ENCODE results near the gene XPO6. TPM values are rescaled to one million over a fixed set of nuclear protein-coding genes. Genes with fewer than 3 reads are reported as not detected.

The XPO6 gene
- total RNA-seq, 1 experiment from 2014 or later = 124 TPM

- Histone ChIP-seq H3K4ac (ENCODE audit: low read depth, low read length) (no peak overlapping the region), H4K8ac (replicated peaks; ENCODE audit: insufficient read length, low read depth, low read length) (no peak overlapping the region), H3K14ac (ENCODE audit: insufficient read depth, low read length) (no peak overlapping the region), H3K79me1 (ENCODE audit: insufficient read depth, low read depth, low read length, poor library complexity, severe bottlenecking) (no peaks in the 10 kb centered on the region), H3K4me1 (ENCODE audit: insufficient read depth, low read length) (no peaks in the 10 kb centered on the region), H2BK5ac (ENCODE audit: insufficient read length, low read length) (no peak overlapping the region), H3T11ph (ENCODE audit: low read length) (no peak overlapping the region), H3K4me2 (ENCODE audit: insufficient read depth, insufficient read length, low read length) (no peak overlapping the region), H2BK20ac (ENCODE audit: low read depth, low read length, poor library complexity, severe bottlenecking) (no peak overlapping the region), H4K5ac (ENCODE audit: insufficient read length, low read depth, low read length) (no peak overlapping the region), H3K23ac (ENCODE audit: insufficient read length, low read depth, low read length) (no peak overlapping the region), H3K9me3 (ENCODE audit: control insufficient read depth, low read depth, low read length) (no peaks in the 10 kb centered on the region), H2BK15ac (ENCODE audit: low read depth, low read length) (no peak overlapping the region), H2AK5ac (ENCODE audit: insufficient read length, low read length) (no peak overlapping the region), H3K27me3 (ENCODE audit: insufficient read depth, low read length) (no peaks in the 10 kb centered on the region), H3K79me2 (ENCODE audit: insufficient read depth, low read length) (no peaks in the 10 kb centered on the region), H4K91ac (ENCODE audit: insufficient read length, low read depth, low read length) (no peak overlapping the region), H3K27ac (ENCODE audit: insufficient read length, low read depth, low read length) (no peak overlapping the region), H3K56ac (ENCODE audit: insufficient read length, low read depth, low read length) (no peak overlapping the region), H3K23me2 (ENCODE audit: insufficient read length, low read depth, low read length, poor library complexity, severe bottlenecking) (no peaks in the 10 kb centered on the region), H3K18ac (ENCODE audit: insufficient read length, low read depth, low read length) (no peak overlapping the region), H2AFZ (ENCODE audit: low read length) (no peak overlapping the region), H4K20me1 (ENCODE audit: control insufficient read depth, insufficient read depth, insufficient read length) (no peaks in the 10 kb centered on the region), H3K9ac (ENCODE audit: extremely low read depth, insufficient read length, low read length) (no peak overlapping the region), H2BK120ac (ENCODE audit: low read depth, low read length, poor library complexity, severe bottlenecking) (no peak overlapping the region), H2BK12ac (ENCODE audit: insufficient read length, low read depth, low read length) (no peak overlapping the region)
- Mint-ChIP-seq H3K4me3 (no peak overlapping the region), H3K9me3 (no peaks in the 10 kb centered on the region), H3K4me1 (no peaks in the 10 kb centered on the region), H3K27ac (no peak overlapping the region), H3K27me3 (ENCODE audit: low read depth) (no peaks in the 10 kb centered on the region), H3K36me3 (ENCODE audit: insufficient read depth in 1 of 3, low read depth in 3 of 3) (peaks cover 56 to 97% (median 90%) of the 10 kb centered on the region in 3 experiments)
- no peak for DNase-seq
- TF ChIP-seq CTCF (conservative IDR thresholded peaks at IDR 0.05) = no peak
- WGBS (ENCODE audit: extremely low coverage, insufficient read length, low lambda C conversion rate) = no CpG with 5 or more reads among the region's 7 CpGs
Observed at GRCh38 chr16:28105954-28106353, 105.8 kb downstream of the XPO6 start.

Data from H9 (cell line).